DND-41 (cell line): ENCODE data around the gene KCNA3.

ENCODE experiments used
- CTCF ChIP-seq: IDR thresholded peaks from 2 replicates; pipeline ENCODE4 v1.5.1; 2012; ENCODE audit warnings: borderline replicate concordance, low read length, moderate library complexity, mild to moderate bottlenecking; ENCODE audit not compliant: poor library complexity, severe bottlenecking; ENCODE audit errors: extremely low read depth
- EZH2 ChIP-seq: IDR thresholded peaks from 3 replicates; pipeline ENCODE4 v1.6.1; 2012; ENCODE audit warnings: borderline replicate concordance, low read depth, mild to moderate bottlenecking, moderate library complexity, low read length, inconsistent platforms; ENCODE audit not compliant: severe bottlenecking

- no peak for TF ChIP-seq CTCF
- no peak for TF ChIP-seq EZH2
These were observed 15.1 kb upstream of the KCNA3 start for GRCh38 chr1:110689868-110690267.
